Hematopoietic multipotent progenitor cell treated with erythropoietin and hydrocortisone succinate and interleukin-3 and kit ligand, for 8 days (in vitro differentiated cells): ENCODE measurements around the gene IL9R.
"Not testable (repeated sequence)": the region's sequence is repeated elsewhere in the genome, so short reads cannot be mapped to it uniquely, and the experiment has no call there.

ENCODE experiments used
- DNase-seq: peaks from one replicate; pipeline ENCODE4 v3.0.0-alpha.2; 2015

The IL9R gene

GRCh38 chrX:155997436-155997835 lies at the start of gene IL9R:
Gene IL9R, plus strand, starts transcription at chrX:155997696. Its CDS starts 64 bp downstream, at chrX:155997760.
- peak; percentile 92 for DNase-seq

GRCh38 chrX:155949098-155949497 lies 48.4 kb upstream of the IL9R start:
- DNase-seq: no peak

- no peak for DNase-seq
These were observed 46.2 kb upstream of the IL9R start for GRCh38 chrX:155951237-155951789.

GRCh38 chrX:155953055-155953454 lies 44.4 kb upstream of the IL9R start:
- DNase-seq: no peak

- DNase-seq: no peak
These were observed 42.7 kb upstream of the IL9R start for GRCh38 chrX:155954793-155955192.

- DNase-seq: no peak
These were observed 41.4 kb upstream of the IL9R start for GRCh38 chrX:155956099-155956498.

- no peak for DNase-seq
These were observed 40.8 kb upstream of the IL9R start for GRCh38 chrX:155956649-155957048.

GRCh38 chrX:155957843-155958242 lies 39.7 kb upstream of the IL9R start:
- no peak for DNase-seq

- DNase-seq: no peak
These were observed 38.4 kb upstream of the IL9R start for GRCh38 chrX:155959018-155959587.

GRCh38 chrX:155962906-155963305 lies 34.6 kb upstream of the IL9R start:
- DNase-seq: no peak

GRCh38 chrX:155966876-155967275 lies 30.6 kb upstream of the IL9R start:
- peak; percentile 90 for DNase-seq

- no peak for DNase-seq
These were observed 29.7 kb upstream of the IL9R start for GRCh38 chrX:155967653-155968325.

- peak; percentile 61 for DNase-seq
These were observed 29.2 kb upstream of the IL9R start for GRCh38 chrX:155968326-155968661.

- DNase-seq: no peak
These were observed 28.7 kb upstream of the IL9R start for GRCh38 chrX:155968791-155969190.

- peak; percentile 41 for DNase-seq
These were observed 25.8 kb upstream of the IL9R start for GRCh38 chrX:155971658-155972057.

GRCh38 chrX:155972241-155972640 lies 25.3 kb upstream of the IL9R start:
- not testable (repeated sequence) for DNase-seq

- DNase-seq: no peak
These were observed 14.2 kb upstream of the IL9R start for GRCh38 chrX:155983326-155983725.

- no peak for DNase-seq
These were observed 12.3 kb upstream of the IL9R start for GRCh38 chrX:155985208-155985607.

GRCh38 chrX:155986995-155987394 lies 10.5 kb upstream of the IL9R start:
- DNase-seq: not testable (repeated sequence)

- no peak for DNase-seq
These were observed 8.6 kb upstream of the IL9R start for GRCh38 chrX:155988859-155989258.

GRCh38 chrX:155993421-155993820 lies 4.1 kb upstream of the IL9R start:
- no peak for DNase-seq

- DNase-seq: peak; percentile 53
These were observed 2.1 kb upstream of the IL9R start for GRCh38 chrX:155995321-155995875.

- DNase-seq: peak; percentile 15
These were observed 620 bp downstream of the IL9R start for GRCh38 chrX:155998116-155998515.

- DNase-seq: peak; percentile 14
These were observed 1.4 kb downstream of the IL9R start for GRCh38 chrX:155998761-155999510.
